Mesodermal cell (in vitro differentiated cells): ENCODE measurements around the gene VCL.

ENCODE experiments used
- H3K27ac ChIP-seq: 2 replicates; pipeline ENCODE4 v1.7.0; 2013; ENCODE audit warnings: mild to moderate bottlenecking, low read depth, low read length, moderate library complexity; ENCODE audit not compliant: severe bottlenecking
- H3K36me3 ChIP-seq: 2 replicates; pipeline ENCODE4 v1.7.1; 2013; ENCODE audit warnings: mild to moderate bottlenecking, low read length, moderate library complexity; ENCODE audit not compliant: control insufficient read depth, insufficient read depth
- H3K4me1 ChIP-seq: one replicate; pipeline ENCODE4 v1.7.1; 2013; ENCODE audit warnings: mild to moderate bottlenecking, low read length; ENCODE audit not compliant: insufficient read depth, control insufficient read depth, poor library complexity, severe bottlenecking
- H3K4me3 ChIP-seq: 2 replicates; pipeline ENCODE4 v1.7.0; 2013; ENCODE audit warnings: low read length, control low read depth, mild to moderate bottlenecking; ENCODE audit not compliant: insufficient read depth, poor library complexity, severe bottlenecking; ENCODE audit errors: extremely low read depth
- H3K9me3 ChIP-seq: 2 replicates; pipeline ENCODE4 v1.7.1; 2013; ENCODE audit warnings: mild to moderate bottlenecking, low read length, moderate library complexity; ENCODE audit not compliant: control insufficient read depth
- WGBS, 2 experiments: methylation state at CpG; one replicate each; pipeline ENCODE4 v1.1.5; 2013; ENCODE audit warnings: missing lambda C conversion rate in 2 of 2; ENCODE audit not compliant: insufficient coverage in 2 of 2; 5-methylcytosine and 5-hydroxymethylcytosine counted together

The VCL gene

DNA sequence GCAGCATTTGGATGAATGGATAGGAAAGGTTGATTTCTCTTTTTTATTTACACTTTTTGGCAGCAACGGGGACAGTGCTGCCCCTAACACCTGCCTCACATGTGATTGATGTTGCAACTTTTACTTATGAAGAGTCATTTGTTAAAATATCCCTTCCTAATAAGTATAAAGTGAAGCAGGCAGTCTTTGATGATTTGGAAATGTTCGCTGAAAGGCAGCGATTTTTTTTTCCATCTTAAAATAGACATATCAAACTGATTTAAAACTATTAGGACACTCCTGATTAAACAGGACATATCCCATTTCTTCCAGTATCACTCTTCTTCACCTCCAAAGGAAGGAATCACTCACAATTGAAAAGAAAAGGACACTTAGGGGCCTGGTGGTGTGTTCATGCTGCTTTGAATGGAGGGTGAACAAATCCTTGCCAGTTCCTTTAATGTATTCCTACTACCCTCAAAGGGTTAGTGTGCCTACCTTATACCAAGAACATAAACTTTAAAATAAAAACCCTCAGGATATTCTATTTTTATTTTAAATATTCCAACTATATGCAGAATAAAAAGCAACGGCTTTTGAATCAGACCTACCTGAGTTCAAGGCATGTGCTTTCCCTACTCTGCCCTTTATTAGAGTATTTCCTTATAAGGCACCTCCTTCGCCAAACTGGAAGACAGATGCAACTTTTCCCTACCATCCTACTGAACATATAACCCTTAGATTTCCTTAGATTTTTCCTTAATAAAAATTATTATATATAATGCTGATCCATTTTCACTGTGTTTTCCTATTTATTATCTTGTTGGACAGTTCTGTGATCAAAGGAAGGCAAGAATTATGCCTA lies 154.2 kb downstream of the VCL start:
- Histone ChIP-seq H3K4me1 (peaks cover 11% of the 10 kb centered on the region), H3K4me3 (peak overlapping the region; percentile 83), H3K27ac (peak overlapping the region; percentile 94), H3K36me3 (peaks cover 13% of the 10 kb centered on the region), H3K9me3 (no peaks in the 10 kb centered on the region)
- WGBS, 2 experiments: 29 to 45% methylated on average over 1 of the region's 5 CpGs

DNA sequence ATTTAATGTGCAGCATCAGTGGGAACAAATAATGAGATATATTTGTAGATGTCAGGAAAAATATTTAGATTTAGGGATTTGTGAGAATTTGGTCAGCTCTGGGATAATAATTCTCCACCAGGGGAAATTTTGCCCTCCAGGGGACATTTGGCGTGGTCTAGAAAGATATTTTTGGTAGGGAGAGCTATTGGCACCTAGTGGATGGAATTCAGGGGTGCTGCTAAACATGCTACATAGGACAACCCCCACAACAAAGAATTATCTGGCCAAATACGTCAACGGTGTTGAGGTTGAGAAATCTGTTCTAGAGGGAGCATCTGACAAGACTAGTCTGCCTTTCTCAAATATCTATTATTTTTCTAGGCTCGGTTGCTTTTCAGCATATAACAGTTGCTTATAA lies 155.2 kb downstream of the VCL start:
- 60% methylated on average over 1 of the region's 4 CpGs; no CpG with 5 or more reads in 1 of the 2 experiments for WGBS, 2 experiments
- Histone ChIP-seq H3K4me1 (peaks cover 11% of the 10 kb centered on the region), H3K4me3 (no peak overlapping the region), H3K9me3 (no peaks in the 10 kb centered on the region), H3K36me3 (peaks cover 5% of the 10 kb centered on the region), H3K27ac (no peak overlapping the region)

DNA sequence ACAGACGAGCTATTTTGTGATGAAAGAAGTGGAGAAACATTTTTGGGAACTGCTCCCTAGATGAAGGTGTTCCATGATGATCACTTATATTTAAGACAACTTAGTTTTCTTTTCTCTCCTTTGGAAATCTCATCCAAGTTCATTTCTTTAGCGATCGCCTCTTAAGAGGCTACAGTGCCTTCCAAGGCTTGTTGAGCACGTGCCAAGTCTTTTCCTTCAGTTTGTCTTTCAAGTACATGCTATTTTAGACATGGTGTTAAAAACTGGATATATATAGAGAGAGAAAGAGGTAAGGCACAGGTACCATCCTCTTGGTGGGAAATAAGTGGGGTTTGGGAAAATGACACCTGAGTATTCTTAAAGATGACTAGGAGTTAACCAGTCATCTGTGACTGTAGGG lies 155.8 kb downstream of the VCL start:
- WGBS, 2 experiments: 100% methylated on average over 1 of the region's 4 CpGs
- Histone ChIP-seq H3K36me3 (no peaks in the 10 kb centered on the region), H3K27ac (no peak overlapping the region), H3K4me3 (no peak overlapping the region), H3K4me1 (peaks cover 11% of the 10 kb centered on the region), H3K9me3 (no peaks in the 10 kb centered on the region)

DNA sequence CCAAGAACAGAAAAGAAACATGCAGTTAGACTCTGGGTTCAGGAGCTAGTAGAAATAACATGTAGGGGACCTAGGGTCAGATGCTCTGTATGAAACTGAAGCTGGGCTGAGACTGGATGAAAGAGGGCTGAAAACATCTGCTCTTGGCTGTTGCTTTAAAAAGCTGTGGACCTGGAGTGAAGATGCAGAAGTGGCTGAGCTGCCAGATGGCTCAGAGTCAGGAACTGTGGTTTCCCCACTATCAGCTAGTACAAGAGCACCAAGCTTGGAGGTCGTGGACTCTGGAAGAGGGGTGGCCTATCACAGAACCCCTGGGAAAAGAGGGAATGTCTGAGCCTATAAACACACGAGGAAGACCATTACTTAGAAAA lies 159.0 kb downstream of the VCL start:
- H3K27ac ChIP-seq: no peak overlapping the region

DNA sequence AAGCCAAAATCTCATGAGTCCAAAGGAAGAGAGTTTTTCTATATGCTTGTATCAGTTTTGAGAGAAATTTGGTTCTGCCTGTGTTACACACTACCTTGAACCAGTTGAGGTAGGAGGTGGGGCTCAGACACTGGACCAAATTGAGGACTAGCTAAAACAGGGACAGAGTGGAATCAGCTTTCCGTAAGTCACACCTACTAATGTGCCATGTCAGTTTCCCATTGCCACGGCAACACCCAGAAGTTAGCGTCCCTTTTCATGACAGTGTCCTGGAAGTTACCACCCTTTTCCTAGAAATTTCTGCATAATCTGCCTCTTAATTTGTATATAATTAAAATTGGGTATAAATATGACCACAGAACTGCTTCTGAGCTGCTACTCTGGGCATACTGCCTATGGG lies 162.1 kb downstream of the VCL start:
- no peak overlapping the region for H3K27ac ChIP-seq
- WGBS, 2 experiments: 100% methylated on average over 1 to 2 of the region's 3 CpGs
- no peaks in the 10 kb centered on the region for H3K36me3 ChIP-seq
- H3K4me3 ChIP-seq: no peak overlapping the region
- no peaks in the 10 kb centered on the region for H3K9me3 ChIP-seq
- H3K4me1 ChIP-seq: peaks cover 6% of the 10 kb centered on the region

More for the DNA sequence above, 159.0 kb downstream of the VCL start:
- H3K4me1 ChIP-seq: peaks cover 7% of the 10 kb centered on the region
- 100% methylated on average over 1 of the region's 2 CpGs; no CpG with 5 or more reads in 1 of the 2 experiments for WGBS, 2 experiments
- H3K4me3 ChIP-seq: no peak overlapping the region
- H3K36me3 ChIP-seq: no peaks in the 10 kb centered on the region
- H3K9me3 ChIP-seq: no peaks in the 10 kb centered on the region

DNA sequence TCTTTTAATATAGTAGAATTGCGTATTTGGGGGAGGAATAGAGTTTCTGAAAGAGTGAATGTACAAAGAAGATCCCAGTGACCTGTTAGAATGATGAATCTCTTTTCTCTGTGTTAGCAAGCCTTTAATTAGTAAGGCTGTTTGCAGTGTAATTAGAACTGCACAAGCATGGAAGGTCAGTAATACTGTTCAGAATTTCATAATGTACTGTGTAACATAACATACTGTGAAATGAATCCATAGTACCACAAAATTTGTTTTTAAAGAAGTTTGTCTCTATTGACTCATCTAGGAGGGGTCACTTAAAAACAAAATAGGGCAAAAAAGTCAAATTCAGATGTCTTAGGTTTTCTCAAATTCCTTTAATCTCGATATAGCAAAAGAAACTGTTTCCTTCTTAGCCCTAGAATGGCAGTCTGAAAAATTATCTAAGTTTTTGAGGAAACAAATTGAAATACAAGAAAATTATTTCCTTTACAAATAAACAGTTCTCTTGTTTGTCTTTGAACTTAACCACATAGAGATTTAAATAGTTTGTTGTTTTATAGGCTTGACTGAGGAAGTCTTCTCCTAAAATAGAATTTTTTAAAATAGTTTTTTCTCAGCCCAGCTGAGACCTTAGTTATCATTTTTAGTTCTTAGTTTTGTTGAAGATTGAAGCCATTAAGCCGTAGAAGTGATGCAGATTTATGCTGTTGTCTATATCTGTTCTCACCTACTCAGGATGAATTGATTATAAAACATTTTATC lies 165.6 kb downstream of the VCL start:
- no CpG with 5 or more reads among the region's 3 CpGs for WGBS, 2 experiments

DNA sequence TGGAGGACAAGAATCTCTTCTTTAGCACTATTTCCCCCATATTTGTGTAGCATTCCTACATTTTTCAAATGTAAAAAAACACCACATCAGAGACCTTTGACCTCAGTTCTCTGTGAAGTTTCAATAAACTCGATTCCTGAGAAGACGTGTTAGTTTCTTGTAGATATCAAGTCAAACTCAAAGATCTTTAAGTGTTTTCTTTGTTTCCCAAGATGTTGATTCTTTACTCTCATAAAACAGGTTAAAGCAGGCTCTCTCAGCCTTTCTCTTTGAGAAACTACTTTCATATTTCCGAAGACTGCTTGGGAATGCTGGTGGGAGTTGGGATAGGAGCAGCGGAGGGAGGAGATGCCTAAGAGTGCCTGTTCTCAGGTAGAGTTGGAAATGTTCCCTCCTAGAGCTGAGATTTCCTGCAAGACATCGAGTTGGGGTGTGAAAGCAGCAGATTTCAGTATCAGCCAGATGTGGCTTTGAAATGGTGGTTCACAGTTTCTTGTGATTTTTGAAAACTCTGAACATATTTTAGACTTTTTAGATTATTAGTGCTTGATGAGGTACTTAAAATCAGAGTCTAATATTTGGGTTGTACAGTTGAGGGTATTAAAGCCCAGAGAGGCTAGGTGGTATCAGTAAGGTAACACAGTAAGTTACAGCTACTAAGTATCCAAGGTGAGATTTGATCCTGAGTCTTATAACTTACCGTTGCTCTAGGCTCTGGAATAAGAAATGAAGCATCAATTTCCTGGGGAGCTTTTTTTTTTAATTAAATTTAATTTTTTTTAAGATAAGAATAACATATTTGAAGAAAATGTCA lies 167.0 kb downstream of the VCL start:
- Histone ChIP-seq H3K4me1 (peaks cover 6% of the 10 kb centered on the region), H3K4me3 (no peak overlapping the region), H3K36me3 (no peaks in the 10 kb centered on the region), H3K27ac (peak overlapping the region; percentile 68), H3K9me3 (no peaks in the 10 kb centered on the region)
- 77 to 100% methylated on average over 3 of the region's 6 CpGs for WGBS, 2 experiments

More for the DNA sequence above, 165.6 kb downstream of the VCL start:
- Histone ChIP-seq H3K4me3 (no peak overlapping the region), H3K27ac (no peak overlapping the region), H3K9me3 (no peaks in the 10 kb centered on the region), H3K36me3 (no peaks in the 10 kb centered on the region), H3K4me1 (peaks cover 6% of the 10 kb centered on the region)

DNA sequence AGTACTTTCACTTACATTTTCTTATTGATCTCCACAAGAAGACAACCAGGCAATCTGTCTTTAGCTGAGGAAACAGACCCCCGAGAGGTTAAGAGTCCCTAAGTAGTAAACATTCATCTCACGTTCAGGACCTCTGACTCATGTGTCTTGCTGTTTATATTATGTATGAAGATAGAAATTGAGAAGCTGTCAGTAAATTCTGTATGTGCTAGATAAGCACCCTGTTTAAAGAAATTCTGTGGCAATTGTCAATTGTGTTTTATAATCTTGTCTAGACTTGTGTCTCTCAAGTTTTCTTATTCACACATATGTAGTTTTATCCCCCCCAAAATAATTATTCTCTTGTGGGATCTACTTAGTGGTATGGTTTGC lies 167.6 kb downstream of the VCL start:
- Histone ChIP-seq H3K4me3 (no peak overlapping the region), H3K4me1 (peaks cover 6% of the 10 kb centered on the region), H3K9me3 (no peaks in the 10 kb centered on the region), H3K36me3 (no peaks in the 10 kb centered on the region), H3K27ac (no peak overlapping the region)
- 80% methylated on average over 1 of the region's 2 CpGs; no CpG with 5 or more reads in 1 of the 2 experiments for WGBS, 2 experiments

DNA sequence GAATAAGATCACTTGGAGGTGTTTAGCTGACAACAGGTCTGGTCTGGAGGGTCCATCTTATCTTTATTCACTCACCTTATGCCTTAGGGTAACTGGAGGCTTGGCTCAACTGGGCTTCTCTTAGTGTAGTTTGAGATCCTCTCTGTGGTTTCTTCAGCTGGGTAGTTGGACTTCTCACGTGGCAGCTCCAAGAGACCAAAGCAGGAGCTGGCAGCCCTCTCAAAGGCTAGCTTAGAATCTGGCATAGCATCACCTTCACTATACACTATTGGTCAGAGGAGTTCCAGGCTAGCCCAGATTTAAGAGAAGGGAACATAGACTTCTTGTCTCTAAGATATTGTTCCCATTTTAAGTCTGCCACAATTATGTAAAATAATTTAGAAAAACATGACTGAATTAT lies 169.5 kb downstream of the VCL start:
- 100% methylated on average over 1 of the region's 1 CpG; no CpG with 5 or more reads in 1 of the 2 experiments for WGBS, 2 experiments
- no peak overlapping the region for H3K27ac ChIP-seq
- no peaks in the 10 kb centered on the region for H3K9me3 ChIP-seq
- H3K4me1 ChIP-seq: peaks cover 6% of the 10 kb centered on the region
- no peak overlapping the region for H3K4me3 ChIP-seq
- H3K36me3 ChIP-seq: no peaks in the 10 kb centered on the region
